ENCODE measurements around the gene APOC4. TPM values are rescaled to one million over a fixed set of nuclear protein-coding genes. Genes with fewer than 3 reads are reported as not detected.

APOC4 gene
- total and polyA plus RNA-seq, 8 donors: 0.33 TPM; not detected in 7

- no peak for TF ChIP-seq POLR2AphosphoS5 (IDR thresholded peaks at IDR 0.05)
- no peak for TF ChIP-seq EP300 (IDR thresholded peaks at IDR 0.05)
- TF ChIP-seq CTCF (IDR thresholded peaks at IDR 0.05): no peak
- no peak for TF ChIP-seq POLR2A (IDR thresholded peaks at IDR 0.05)
- Histone ChIP-seq H3K9me3 (no peaks in the 10 kb centered on the region), H3K4me3 (no peak overlapping the region), H3K36me3 (peaks cover 0 to 17% (median 17%) of the 10 kb centered on the region in 4 donors), H3K27ac (no peak overlapping the region), H3K27me3 (no peaks in the 10 kb centered on the region), H3K4me1 (peaks cover 8 to 12% (median 10%) of the 10 kb centered on the region in 4 donors)
- 90 to 94% (median 91%) methylated on average over 13 of the region's 13 CpGs for WGBS, 5 donors
- intact Hi-C loops (cut with DNase I; ENCODE audit: low total_unique reads): loop anchor here (5.0 kb wide), 1 partner anchor 45 kb away; no protein-coding TSS in a partner anchor
- no peak for DNase-seq
Measured at GRCh38 chr19:44947041-44947581, 5.1 kb downstream of the APOC4 start.

GRCh38 chr19:44948237-44948636 is 6.2 kb downstream of the APOC4 start:
- Histone ChIP-seq H3K27me3 (no peaks in the 10 kb centered on the region), H3K4me1 (peaks cover 8 to 16% (median 13%) of the 10 kb centered on the region in 4 donors), H3K4me3 (no peak overlapping the region), H3K36me3 (peaks cover 0 to 17% (median 17%) of the 10 kb centered on the region in 4 donors), H3K9me3 (no peaks in the 10 kb centered on the region), H3K27ac (no peak overlapping the region)
- 71 to 88% (median 85%) methylated on average over 5 of the region's 5 CpGs for WGBS, 5 donors
- intact Hi-C loops (cut with DNase I; ENCODE audit: low total_unique reads): loop anchor here (5.0 kb wide), 1 partner anchor 46 kb away; no protein-coding TSS in a partner anchor
- no peak for DNase-seq
- TF ChIP-seq POLR2A (IDR thresholded peaks at IDR 0.05) (no peak), POLR2AphosphoS5 (IDR thresholded peaks at IDR 0.05) (no peak), EP300 (IDR thresholded peaks at IDR 0.05) (no peak), CTCF (IDR thresholded peaks at IDR 0.05) (no peak)

GRCh38 chr19:44948763-44949374 is 6.8 kb downstream of the APOC4 start:
- intact Hi-C loops (cut with DNase I; ENCODE audit: low total_unique reads): loop anchor here (5.0 kb wide), 1 partner anchor 47 kb away; no protein-coding TSS in a partner anchor
- Histone ChIP-seq H3K36me3 (peaks cover 0 to 17% (median 17%) of the 10 kb centered on the region in 4 donors), H3K4me3 (no peak overlapping the region), H3K9me3 (no peaks in the 10 kb centered on the region), H3K27ac (no peak overlapping the region), H3K27me3 (no peaks in the 10 kb centered on the region), H3K4me1 (peaks cover 8 to 23% (median 19%) of the 10 kb centered on the region in 4 donors)
- WGBS, 5 donors: 86 to 91% (median 89%) methylated on average over 4 to 5 of the region's 5 CpGs; no CpG with 5 or more reads in 1 of the 5 donors
- no peak for DNase-seq
- TF ChIP-seq CTCF (IDR thresholded peaks at IDR 0.05): no peak
- TF ChIP-seq POLR2AphosphoS5 (IDR thresholded peaks at IDR 0.05): no peak
- no peak for TF ChIP-seq POLR2A (IDR thresholded peaks at IDR 0.05)
- no peak for TF ChIP-seq EP300 (IDR thresholded peaks at IDR 0.05)

- Histone ChIP-seq H3K27ac (no peak overlapping the region), H3K36me3 (peaks cover 0 to 17% (median 17%) of the 10 kb centered on the region in 4 donors), H3K4me1 (peaks cover 8 to 30% (median 25%) of the 10 kb centered on the region in 4 donors), H3K27me3 (no peaks in the 10 kb centered on the region), H3K4me3 (no peak overlapping the region), H3K9me3 (no peaks in the 10 kb centered on the region)
- 75 to 96% (median 81%) methylated on average over 9 of the region's 9 CpGs for WGBS, 5 donors
- TF ChIP-seq POLR2A (IDR thresholded peaks at IDR 0.05): no peak
- TF ChIP-seq CTCF (IDR thresholded peaks at IDR 0.05): no peak
- no peak for TF ChIP-seq EP300 (IDR thresholded peaks at IDR 0.05)
- intact Hi-C loops (cut with DNase I; ENCODE audit: low total_unique reads): loop anchor here (5.0 kb wide), 1 partner anchor 47 kb away; no protein-coding TSS in a partner anchor
- DNase-seq: no peak
Measured at GRCh38 chr19:44949550-44949949, 7.5 kb downstream of the APOC4 start.

All from stomach (tissue), 9 donors.